SK-MEL-5 (cell line): ENCODE measurements around the gene P3H2. TPM values are rescaled to one million over a fixed set of nuclear protein-coding genes. Genes with fewer than 3 reads are reported as not detected.
"Not testable (repeated sequence)": the region's sequence is repeated elsewhere in the genome, so short reads cannot be mapped to it uniquely, and the experiment has no call there.

Source experiments
- DNase-seq: peaks from one replicate; pipeline ENCODE4 v3.0.0-alpha.2; 2016; ENCODE audit warnings: low read depth, low spot score
- in situ Hi-C: cut with HindIII; loops from 2 replicates; pipeline ENCODE4 v1.10.0; 2016; ENCODE audit warnings: low sequenced_read_pairs, high pct_unique_total_duplicates, low pct_unique_long_range_greater_than_20kb
- total RNA-seq: library from RNA; depleted of rRNA; stranded (reverse); fragments of >200 nt; shearing (Covaris generic); gene quantifications from 2 replicates; pipeline ENCODE4 v1.2.3, GENCODE V29; 2014

The P3H2 gene
- total RNA-seq, 1 experiment from 2014 or later, result 17.5 TPM

DNA sequence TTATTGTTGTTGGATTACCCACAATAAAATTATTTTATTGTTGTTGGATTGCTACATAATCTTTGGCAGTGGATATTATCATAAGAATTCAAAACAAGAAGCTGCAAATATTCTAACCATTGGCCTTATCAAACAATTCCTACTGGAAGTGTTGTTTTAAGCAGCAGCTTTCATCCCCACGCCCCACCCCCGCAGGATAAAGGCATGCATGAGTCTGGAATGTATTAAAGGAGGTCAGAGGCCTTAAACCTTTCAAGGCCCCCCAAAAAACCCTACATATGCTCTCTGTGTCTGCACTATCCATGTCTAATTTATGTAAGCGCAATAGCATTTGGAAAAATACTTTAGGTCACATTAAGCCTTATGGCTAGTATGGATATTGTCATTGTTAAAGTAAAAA is 23.1 kb downstream of the P3H2 start:
- DNase-seq, result no peak
- in situ Hi-C loops, result no loop called here

DNA sequence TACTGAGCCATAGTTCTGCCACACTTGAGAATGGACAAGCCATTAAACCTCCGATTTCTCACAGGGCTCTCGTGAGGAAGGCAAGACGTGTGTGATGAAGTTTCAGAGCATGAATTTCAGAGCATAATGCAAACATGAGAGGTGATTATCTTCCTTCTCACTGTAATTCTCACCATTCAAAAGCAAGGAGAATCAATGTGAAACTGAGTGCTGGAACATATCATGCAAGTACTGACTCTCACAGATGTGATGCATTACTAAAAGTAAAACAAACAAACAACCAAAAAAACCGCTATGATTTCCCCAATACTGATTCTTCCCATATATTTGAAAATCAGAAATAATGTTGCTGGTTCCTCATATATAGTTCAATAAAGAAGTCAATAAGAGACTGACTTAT is 23.7 kb downstream of the P3H2 start:
- in situ Hi-C loops, result no loop called here
- DNase-seq, result no peak

DNA sequence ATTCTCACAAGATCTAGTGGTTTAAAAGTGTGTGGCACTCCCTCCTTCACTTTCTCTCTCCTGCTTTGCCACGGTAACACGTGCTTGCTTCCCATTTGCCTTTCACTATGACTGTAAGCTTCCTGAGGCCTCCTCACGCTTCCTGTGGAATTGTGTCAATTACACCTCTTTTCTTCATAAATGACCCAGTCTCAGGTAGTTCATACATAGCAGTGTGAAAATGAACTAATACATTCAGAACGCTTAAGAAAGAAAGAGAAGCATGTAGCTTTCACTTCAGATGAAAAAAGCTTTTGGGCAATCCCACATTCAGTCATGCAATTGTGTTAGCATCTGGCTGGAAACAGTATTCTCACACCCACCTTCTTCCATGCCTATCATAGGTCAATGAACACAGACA is 24.4 kb downstream of the P3H2 start:
- in situ Hi-C loops, result no loop called here
- no peak for DNase-seq

DNA sequence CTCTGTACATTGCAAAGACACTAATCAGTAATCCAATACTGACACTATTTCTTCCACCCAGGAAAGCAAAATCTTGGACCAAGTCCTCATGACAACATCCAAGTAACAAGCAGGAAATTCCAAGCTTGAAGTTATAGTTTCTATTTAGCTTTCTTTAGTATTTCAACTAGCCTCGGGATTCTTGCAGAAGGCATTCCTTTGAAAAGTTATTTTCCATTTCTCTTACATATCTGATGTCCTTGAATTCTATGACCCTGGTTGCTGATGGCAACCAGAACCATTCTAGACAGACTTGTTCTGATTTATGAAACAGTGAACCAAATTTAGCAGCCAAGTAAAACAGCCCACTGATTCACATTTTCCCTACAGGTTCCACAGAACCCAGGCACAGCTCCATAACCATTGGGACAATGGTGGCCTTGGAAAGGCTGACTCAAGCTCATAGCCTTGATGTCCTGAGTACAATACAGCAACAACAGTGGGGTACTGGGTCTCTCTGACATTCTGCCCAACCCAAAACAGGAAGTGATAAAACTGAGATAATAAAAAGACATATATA is 26.5 kb downstream of the P3H2 start:
- in situ Hi-C loops, result no loop called here

DNA sequence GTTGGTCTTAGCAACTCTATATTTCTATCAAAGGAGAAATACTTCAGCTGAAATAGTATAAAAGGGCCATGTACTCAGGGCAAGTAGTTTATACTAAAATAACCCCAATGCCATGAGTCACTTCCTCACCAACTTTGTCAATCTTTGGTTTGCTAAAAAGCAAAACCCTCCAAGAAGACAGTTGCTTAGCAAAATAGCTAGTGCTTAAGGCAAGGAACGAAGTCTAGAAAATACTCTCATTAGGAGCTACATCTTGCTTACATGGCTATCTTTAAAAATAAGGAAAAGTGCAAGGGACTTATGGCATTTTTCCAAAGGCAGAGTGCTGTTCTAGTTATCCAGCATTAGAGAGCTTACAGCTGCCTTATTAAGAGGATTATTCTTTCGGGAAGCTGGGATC is 28.4 kb downstream of the P3H2 start:
- in situ Hi-C loops, result no loop called here
- DNase-seq, result no peak

More for the DNA sequence above, 26.5 kb downstream of the P3H2 start:
- no peak for DNase-seq

DNA sequence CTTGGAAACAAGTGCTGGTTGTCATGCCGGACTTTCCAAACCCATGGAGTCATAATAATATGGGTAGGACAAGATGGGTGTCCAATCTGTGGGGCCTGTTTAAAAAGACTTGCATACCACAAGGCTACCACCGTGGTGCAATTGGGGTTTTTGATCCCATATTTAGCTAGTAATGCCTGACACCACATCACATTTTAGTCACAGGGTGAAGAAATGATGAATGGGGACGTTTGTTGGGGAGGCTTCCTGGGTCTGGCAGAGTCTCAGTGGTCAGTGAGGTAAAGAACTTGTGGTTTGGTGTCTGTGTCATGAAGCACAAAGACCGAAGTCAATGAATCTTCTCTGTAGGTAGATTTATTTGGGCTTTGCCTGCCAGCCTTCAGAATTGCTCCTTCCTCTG is 31.0 kb downstream of the P3H2 start:
- DNase-seq, result peak; percentile 95
- in situ Hi-C loops, result no loop called here

DNA sequence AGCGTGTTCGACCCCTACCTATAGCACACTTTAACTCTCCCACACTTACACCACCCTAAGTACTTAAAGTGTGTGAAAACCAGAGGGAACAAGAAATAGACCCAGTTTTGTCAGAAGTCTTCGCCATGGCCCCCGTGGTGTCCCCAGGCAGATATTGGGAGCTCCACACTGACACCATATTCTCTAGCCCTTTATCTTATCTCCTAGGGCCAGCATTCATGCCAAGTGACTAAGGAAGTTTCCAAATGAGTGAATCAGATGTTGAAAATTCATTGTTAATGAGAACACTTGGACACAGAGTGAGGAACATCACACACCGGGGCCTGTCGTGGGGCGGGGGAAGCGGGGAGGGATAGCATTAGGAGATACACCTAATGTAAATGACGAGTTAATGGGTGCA is 31.8 kb downstream of the P3H2 start:
- DNase-seq, result no peak
- in situ Hi-C loops, result no loop called here

DNA sequence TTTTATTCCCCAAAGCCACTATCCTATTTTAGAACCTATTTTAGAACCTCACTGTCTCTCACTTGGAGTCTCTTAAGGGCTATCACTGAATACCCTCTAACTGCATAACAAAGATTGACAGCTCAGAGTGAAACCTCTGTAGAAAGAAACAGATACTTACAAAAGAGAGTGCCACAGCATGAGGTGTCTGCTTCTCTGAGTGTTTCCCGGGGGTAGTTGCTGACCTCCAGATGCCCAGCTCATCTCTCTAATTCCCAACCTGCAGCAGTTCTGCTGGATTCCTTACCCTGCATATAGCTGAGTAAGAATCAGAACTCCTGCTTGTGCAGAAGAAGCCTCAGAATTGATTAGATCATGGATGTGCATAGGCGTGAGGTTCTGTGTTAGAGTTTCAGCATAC is 34.5 kb downstream of the P3H2 start:
- DNase-seq, result no peak
- in situ Hi-C loops, result no loop called here

DNA sequence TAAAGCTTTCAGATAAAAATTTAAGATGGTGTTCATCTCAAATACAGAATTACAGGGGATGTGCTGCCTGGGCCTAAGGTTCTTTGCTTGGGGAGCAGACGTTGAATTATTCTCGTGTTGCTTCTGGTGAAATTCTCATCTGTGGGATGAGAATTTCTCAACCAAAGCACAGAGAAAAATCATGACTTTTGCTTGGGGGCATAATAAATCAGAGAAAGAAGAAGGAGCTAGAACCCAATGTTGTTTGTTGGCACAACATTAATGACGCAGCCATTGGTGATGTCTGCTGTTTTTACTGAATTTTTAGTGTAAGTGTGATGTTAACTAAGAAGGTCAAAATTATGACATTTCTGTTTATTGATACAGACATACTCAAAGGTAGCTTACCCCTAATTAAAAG is 35.7 kb downstream of the P3H2 start:
- in situ Hi-C loops, result no loop called here
- DNase-seq, result peak; percentile 22

DNA sequence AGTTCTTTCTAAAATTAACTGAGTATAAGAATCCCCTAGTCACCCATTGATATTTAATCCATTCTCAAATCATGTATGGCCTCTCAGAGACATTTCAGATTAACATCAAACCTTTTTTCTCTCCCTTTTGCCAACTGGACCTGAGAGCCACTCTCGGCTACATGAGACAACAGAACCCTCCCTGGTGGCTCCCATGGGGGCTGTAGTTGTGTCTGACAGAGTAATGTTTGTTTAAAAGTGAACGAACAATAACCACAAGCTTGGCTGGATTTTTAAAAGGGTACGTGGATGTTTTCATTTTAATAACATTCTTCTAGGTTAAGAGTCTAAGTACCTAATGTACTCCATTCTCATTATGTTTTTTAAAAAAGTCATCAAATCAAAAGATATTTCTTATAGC is 37.1 kb downstream of the P3H2 start:
- in situ Hi-C loops, result no loop called here
- peak; percentile 24 for DNase-seq

DNA sequence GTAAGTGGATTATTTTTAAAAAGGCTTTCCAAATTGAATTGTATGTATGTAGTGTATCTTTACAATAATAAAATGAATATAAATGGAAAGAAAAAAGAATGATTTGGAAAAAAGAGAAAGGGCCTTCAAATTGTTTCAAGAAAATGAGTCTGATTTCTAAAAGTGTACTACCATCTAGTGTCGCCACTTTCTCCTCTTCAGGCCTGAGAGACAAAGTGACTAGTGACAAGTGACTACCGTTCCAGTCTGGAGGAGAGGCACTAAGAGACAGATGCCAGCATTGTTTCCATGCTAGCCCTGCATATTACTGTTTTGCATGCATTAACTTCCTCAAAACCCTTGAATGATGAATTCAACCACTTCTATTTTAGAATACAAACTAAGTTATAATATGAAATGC is 39.3 kb downstream of the P3H2 start:
- in situ Hi-C loops, result no loop called here
- no peak for DNase-seq

DNA sequence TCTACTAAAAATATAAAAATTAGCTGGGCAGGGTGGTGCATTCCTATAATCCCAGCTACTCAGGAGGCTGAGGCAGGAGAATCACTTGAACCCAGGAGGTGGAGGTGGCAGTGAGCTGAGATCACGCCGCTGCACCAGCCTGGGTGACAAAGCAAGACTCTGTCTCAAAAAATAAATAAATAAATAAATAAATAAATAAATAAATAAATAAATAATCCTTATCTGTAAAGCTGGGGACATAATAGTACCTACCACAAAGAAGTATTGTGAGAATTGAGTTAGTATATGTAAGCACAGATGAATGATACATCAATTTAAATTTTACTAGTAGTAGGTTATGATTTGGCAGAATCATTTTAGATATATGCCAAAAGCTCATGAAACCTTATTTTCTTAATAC is 41.5 kb downstream of the P3H2 start:
- DNase-seq, in situ Hi-C loops: not testable (repeated sequence)

DNA sequence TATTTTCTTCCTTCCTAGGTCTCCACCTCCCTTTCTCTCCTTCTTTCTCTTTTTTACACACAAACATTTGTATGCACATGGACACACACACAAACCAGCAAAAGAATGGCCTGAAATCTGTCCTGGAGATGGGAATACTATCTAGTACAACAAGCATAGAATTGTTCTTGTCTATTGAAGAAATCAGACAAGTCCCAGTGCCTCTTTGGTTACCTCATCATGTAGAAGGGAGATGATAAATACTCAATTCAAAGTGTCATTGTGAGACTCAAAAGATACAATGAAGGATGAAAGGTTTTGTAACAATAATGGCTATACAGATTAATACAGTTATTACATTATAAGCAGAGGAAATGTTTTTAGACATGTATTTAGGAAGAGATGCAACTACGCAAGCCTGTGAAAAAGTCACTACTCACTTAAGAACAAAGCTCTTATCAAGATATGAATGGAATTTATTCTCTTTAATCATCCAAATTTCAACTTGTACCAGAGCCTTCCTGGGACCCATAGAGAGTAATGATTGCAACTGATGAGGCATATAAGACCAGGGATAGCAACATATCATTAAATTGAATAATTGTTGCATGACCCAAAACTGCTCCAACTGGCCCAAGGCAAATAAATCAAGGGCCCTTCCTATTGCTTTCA is 43.2 kb downstream of the P3H2 start:
- DNase-seq, result no peak
- in situ Hi-C loops, result no loop called here

DNA sequence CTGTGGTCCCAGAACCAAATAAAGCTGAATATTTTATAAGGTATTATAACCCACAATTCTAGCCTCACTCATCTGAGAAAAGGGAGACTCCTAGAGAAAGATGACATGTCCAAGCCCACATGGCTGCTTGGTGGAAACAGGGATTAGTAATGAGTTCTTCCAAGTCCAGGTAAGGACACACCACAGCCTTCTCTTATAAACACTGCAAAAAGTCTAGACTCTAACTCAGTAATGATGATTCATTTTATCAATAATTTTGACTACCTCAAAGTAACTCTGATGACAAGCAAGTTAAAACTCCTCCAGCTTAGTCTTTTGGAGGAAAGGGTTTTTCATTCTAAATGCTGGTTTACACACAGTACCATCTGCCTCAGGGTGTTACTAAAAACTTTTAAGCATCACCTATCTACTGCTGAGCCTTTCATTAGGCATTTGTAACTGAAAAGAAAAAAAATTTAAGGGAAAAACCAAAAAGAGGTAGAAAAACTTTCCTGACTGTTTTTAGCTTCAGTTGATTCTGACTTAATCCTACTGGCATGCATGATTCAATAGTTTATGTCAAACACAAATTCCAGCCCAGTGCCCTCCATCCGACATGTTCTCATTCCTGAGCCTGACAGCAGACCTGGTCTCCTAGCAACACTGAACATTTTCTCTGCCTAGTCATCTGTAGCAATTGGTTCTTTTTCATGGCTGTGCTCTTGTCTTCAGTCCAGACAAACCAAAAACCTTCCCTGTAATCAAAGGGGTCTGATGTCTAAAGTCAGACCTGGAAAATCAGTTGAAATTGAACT is 43.9 kb downstream of the P3H2 start:
- in situ Hi-C loops, result no loop called here
- DNase-seq, result no peak

DNA sequence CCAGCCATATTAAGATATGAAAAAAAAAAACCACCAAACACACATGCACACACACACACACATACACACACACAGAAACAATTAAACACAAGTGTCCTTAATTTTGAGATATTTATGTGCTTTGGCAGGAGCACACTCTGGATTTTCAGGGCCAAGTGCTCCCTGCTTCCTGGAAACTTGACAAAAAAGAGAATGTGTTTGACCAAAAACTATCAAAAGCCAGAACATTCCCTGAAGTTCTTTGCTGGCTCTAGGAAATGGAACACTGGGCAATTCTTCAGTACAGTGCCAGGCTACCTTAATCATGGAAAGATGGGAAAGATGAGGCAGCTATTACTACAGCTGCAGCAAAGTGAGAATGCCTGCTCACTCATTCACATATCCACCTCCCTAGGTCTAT is 44.6 kb downstream of the P3H2 start:
- in situ Hi-C loops, result no loop called here
- no peak for DNase-seq

DNA sequence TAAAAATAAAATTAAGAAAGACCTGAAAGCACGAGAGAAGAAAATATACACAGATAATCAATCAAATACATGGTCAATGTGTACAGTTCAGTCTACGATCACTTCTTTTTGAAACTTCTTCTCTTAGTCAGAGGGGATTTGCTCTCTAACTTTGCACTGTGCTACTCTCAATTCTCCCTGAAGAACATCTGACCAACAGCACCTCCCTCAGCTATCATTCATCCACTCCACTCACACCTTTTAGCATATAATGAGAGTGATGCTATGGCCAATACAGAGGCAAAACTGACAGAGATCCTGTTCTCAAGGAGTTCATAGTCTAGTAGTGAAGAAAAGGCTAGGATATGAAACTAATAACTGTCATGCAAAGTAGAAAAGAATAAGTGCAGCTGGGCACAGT is 45.9 kb downstream of the P3H2 start:
- in situ Hi-C loops, result no loop called here
- DNase-seq, result no peak

DNA sequence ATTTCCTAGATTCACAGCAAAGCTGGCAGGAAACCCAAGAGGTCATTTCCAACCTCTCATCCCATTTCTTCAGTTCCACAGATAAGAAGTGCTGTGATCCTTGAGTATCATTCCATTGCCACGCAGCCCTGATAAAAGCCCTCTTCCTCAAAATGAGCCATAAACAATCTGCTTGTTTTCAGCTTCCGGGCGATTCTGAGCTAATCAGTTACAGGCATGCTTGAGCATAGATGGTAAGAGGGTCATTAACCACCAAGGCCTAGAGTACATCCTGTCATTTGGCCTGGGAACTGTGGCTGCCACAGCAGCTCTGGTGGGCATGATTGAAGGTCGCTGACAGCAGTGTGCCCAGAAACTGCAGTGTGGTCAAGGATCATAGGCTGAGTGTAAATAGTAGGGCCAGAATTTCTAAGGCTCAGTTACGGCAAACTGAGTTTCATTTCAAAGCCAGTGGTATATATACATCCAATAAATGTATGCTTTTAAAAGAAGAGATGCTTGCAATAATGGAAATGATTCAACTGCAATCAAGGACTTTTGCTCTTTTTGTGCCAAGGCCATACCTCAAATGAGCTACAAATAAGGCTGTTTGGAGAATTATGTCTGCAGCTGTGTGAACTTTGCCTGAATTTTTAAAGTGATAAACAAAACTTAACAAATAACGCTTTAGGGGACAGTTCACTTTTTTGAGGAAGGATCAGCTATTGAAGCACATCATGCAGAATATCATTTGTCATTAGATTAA is 47.3 kb downstream of the P3H2 start:
- in situ Hi-C loops, result no loop called here
- DNase-seq, result no peak

DNA sequence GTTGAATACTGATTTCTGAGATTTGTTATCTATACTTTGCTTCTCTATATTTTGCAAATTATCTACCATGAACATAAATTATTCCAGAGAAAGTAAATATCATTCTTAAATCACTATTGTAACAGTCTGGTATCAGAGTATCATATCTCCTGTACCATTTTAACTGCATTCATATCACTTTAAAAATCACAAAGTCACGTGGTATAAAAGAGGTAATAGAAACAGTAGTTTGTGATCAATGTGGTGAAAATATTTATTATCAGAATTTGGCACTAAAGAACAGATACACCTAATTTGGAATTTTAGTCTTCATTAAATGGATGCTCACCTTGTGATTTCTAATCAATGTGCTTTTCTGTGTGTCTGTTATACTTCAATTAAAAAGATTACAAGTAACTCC is 47.8 kb downstream of the P3H2 start:
- in situ Hi-C loops, result no loop called here
- no peak for DNase-seq
